22Rv1 (cell line): Measurements from ENCODE around the gene COL27A1.

Experiments
- ZFX ChIP-seq: fragments of 450-650 bp; IDR thresholded peaks from 2 replicates; pipeline ENCODE4 v1.6.1; 2017; ENCODE audit warnings: antibody characterized with exemption, borderline replicate concordance
- TF ChIP-seq, protein P1 (sequence below): fragments of 450-650 bp; IDR thresholded peaks from 2 replicates; pipeline ENCODE4 v1.5.1; 2017; ENCODE audit warnings: mild to moderate bottlenecking

GRCh38 chr9:114130141-114130540 is 25.2 kb upstream of the COL27A1 start:
- TF ChIP-seq, protein P1, sequence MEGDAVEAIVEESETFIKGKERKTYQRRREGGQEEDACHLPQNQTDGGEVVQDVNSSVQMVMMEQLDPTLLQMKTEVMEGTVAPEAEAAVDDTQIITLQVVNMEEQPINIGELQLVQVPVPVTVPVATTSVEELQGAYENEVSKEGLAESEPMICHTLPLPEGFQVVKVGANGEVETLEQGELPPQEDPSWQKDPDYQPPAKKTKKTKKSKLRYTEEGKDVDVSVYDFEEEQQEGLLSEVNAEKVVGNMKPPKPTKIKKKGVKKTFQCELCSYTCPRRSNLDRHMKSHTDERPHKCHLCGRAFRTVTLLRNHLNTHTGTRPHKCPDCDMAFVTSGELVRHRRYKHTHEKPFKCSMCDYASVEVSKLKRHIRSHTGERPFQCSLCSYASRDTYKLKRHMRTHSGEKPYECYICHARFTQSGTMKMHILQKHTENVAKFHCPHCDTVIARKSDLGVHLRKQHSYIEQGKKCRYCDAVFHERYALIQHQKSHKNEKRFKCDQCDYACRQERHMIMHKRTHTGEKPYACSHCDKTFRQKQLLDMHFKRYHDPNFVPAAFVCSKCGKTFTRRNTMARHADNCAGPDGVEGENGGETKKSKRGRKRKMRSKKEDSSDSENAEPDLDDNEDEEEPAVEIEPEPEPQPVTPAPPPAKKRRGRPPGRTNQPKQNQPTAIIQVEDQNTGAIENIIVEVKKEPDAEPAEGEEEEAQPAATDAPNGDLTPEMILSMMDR: no peak
- no peak for TF ChIP-seq ZFX
